IPS-20b (cell line): ENCODE results near the gene MYOM1.

Experiments
- H3K27ac ChIP-seq: one replicate; pipeline ENCODE4 v1.5.1; 2013; ENCODE audit warnings: low read length
- H3K27me3 ChIP-seq: 2 replicates; pipeline ENCODE4 v1.6.1; 2013; ENCODE audit warnings: mild to moderate bottlenecking, low read length, inconsistent platforms; ENCODE audit not compliant: insufficient read depth
- H3K36me3 ChIP-seq: 2 replicates; pipeline ENCODE4 v1.6.1; 2013; ENCODE audit warnings: low read depth, mild to moderate bottlenecking, inconsistent platforms, low read length, moderate library complexity; ENCODE audit not compliant: insufficient read depth
- H3K4me1 ChIP-seq: 2 replicates; pipeline ENCODE4 v1.6.1; 2013; ENCODE audit warnings: mild to moderate bottlenecking, control low read depth, inconsistent platforms, low read length, moderate library complexity; ENCODE audit not compliant: insufficient read depth
- H3K4me3 ChIP-seq: 2 replicates; pipeline ENCODE4 v1.5.1; 2013; ENCODE audit warnings: mild to moderate bottlenecking, low read length, inconsistent platforms
- H3K9ac ChIP-seq: 2 replicates; pipeline ENCODE4 v1.6.1; 2013; ENCODE audit warnings: low read depth, mild to moderate bottlenecking, inconsistent platforms, low read length, moderate library complexity
- H3K9me3 ChIP-seq: 2 replicates; pipeline ENCODE4 v1.6.1; 2013; ENCODE audit warnings: mild to moderate bottlenecking, low read depth, low read length, inconsistent platforms; ENCODE audit not compliant: insufficient read depth

The MYOM1 gene

GRCh38 chr18:3219631-3220335 lies at the start of gene MYOM1:
TSS of gene MYOM1 (minus strand) at chr18:3219968. CDS start at chr18:3215223, 4,745 bp downstream.
- Histone ChIP-seq H3K4me3 (no peak within 1 kb of the TSS), H3K27me3 (no peaks in the 10 kb centered on the region), H3K27ac (no peak within 1 kb of the TSS)

GRCh38 chr18:3269241-3269913 lies 49.6 kb upstream of the MYOM1 start:
- Histone ChIP-seq H3K4me1 (peaks cover 12% of the 10 kb centered on the region), H3K9ac (no peak overlapping the region), H3K9me3 (no peaks in the 10 kb centered on the region), H3K4me3 (no peak overlapping the region), H3K27me3 (no peaks in the 10 kb centered on the region), H3K27ac (no peak overlapping the region), H3K36me3 (peaks cover 19% of the 10 kb centered on the region)

More at GRCh38 chr18:3219631-3220335, at the start of gene MYOM1:
- no peaks in the 10 kb centered on the region for H3K9me3 ChIP-seq
- no peaks in the 10 kb centered on the region for H3K36me3 ChIP-seq
- no peaks in the 10 kb centered on the region for H3K4me1 ChIP-seq
- H3K9ac ChIP-seq, result 0 out of 2 replicates have a peak within 1 kb of the TSS, but pooled peaks have one; percentile 18

- Histone ChIP-seq H3K27ac (no peak overlapping the region), H3K36me3 (peaks cover 9% of the 10 kb centered on the region), H3K4me3 (no peak overlapping the region), H3K27me3 (no peaks in the 10 kb centered on the region), H3K9ac (no peak overlapping the region), H3K9me3 (no peaks in the 10 kb centered on the region), H3K4me1 (peaks cover 14% of the 10 kb centered on the region)
Measured at GRCh38 chr18:3268306-3268705, 48.5 kb upstream of the MYOM1 start.

- no peaks in the 10 kb centered on the region for H3K36me3 ChIP-seq
- no peak overlapping the region for H3K27ac ChIP-seq
- H3K4me3 ChIP-seq, result no peak overlapping the region
- no peaks in the 10 kb centered on the region for H3K9me3 ChIP-seq
- no peaks in the 10 kb centered on the region for H3K27me3 ChIP-seq
- peaks cover 14% of the 10 kb centered on the region for H3K4me1 ChIP-seq
- no peak overlapping the region for H3K9ac ChIP-seq
Measured at GRCh38 chr18:3266062-3266608, 46.4 kb upstream of the MYOM1 start.

- Histone ChIP-seq H3K4me3 (no peak overlapping the region), H3K27me3 (no peaks in the 10 kb centered on the region), H3K9me3 (no peaks in the 10 kb centered on the region), H3K9ac (no peak overlapping the region), H3K27ac (no peak overlapping the region), H3K36me3 (no peaks in the 10 kb centered on the region), H3K4me1 (peaks cover 18% of the 10 kb centered on the region)
Measured at GRCh38 chr18:3265564-3266033, 45.8 kb upstream of the MYOM1 start.

GRCh38 chr18:3264362-3264761 lies 44.6 kb upstream of the MYOM1 start:
- H3K36me3 ChIP-seq, result no peaks in the 10 kb centered on the region; the same call in 1 of the 2 replicates
- no peak overlapping the region for H3K27ac ChIP-seq
- H3K4me3 ChIP-seq, result no peak overlapping the region

GRCh38 chr18:3263132-3263700 lies 43.4 kb upstream of the MYOM1 start:
- H3K36me3 ChIP-seq, result peaks cover 9% of the 10 kb centered on the region; the same call in 1 of the 2 replicates
- no peaks in the 10 kb centered on the region for H3K9me3 ChIP-seq
- H3K27ac ChIP-seq, result no peak overlapping the region
- no peaks in the 10 kb centered on the region for H3K27me3 ChIP-seq
- H3K9ac ChIP-seq, result peak overlapping the region; percentile 86; the same call in 1 of the 2 replicates
- H3K4me3 ChIP-seq, result peak overlapping the region; percentile 75
- peaks cover 13% of the 10 kb centered on the region for H3K4me1 ChIP-seq

More at GRCh38 chr18:3264362-3264761, 44.6 kb upstream of the MYOM1 start:
- H3K9ac ChIP-seq, result no peak overlapping the region
- peaks cover 18% of the 10 kb centered on the region for H3K4me1 ChIP-seq
- H3K27me3 ChIP-seq, result no peaks in the 10 kb centered on the region
- no peaks in the 10 kb centered on the region for H3K9me3 ChIP-seq

- peaks cover 17% of the 10 kb centered on the region; the same call in 1 of the 2 replicates for H3K36me3 ChIP-seq
- no peak overlapping the region for H3K27ac ChIP-seq
- H3K9me3 ChIP-seq, result no peaks in the 10 kb centered on the region
- peaks cover 14% of the 10 kb centered on the region for H3K4me1 ChIP-seq
- peak overlapping the region; percentile 86; the same call in 1 of the 2 replicates for H3K9ac ChIP-seq
- no peaks in the 10 kb centered on the region for H3K27me3 ChIP-seq
- peak overlapping the region; percentile 75 for H3K4me3 ChIP-seq
Measured at GRCh38 chr18:3262234-3263131, 42.7 kb upstream of the MYOM1 start.

- Histone ChIP-seq H3K4me3 (peak within 1 kb of the TSS; percentile 75), H3K4me1 (peaks cover 20% of the 10 kb centered on the region), H3K27me3 (no peaks in the 10 kb centered on the region), H3K27ac (peak within 1 kb of the TSS; percentile 75), H3K36me3 (peaks cover 25% of the 10 kb centered on the region), H3K9me3 (no peaks in the 10 kb centered on the region), H3K9ac (peak within 1 kb of the TSS; percentile 86)
Measured at GRCh38 chr18:3261373-3262233, 41.8 kb upstream of the MYOM1 start, which contains the start of gene MYL12B. TSS of gene MYL12B (plus strand) at chr18:3262133. CDS start at chr18:3272899, 10,766 bp downstream.

GRCh38 chr18:3260995-3261372 lies 41.2 kb upstream of the MYOM1 start:
- H3K27me3 ChIP-seq, result no peaks in the 10 kb centered on the region

More at GRCh38 chr18:3260995-3261372, 41.2 kb upstream of the MYOM1 start:
- Histone ChIP-seq H3K9ac (peak overlapping the region; percentile 86), H3K27ac (peak overlapping the region; percentile 75), H3K36me3 (peaks cover 32% of the 10 kb centered on the region), H3K9me3 (no peaks in the 10 kb centered on the region), H3K4me1 (peaks cover 23% of the 10 kb centered on the region), H3K4me3 (peak overlapping the region; percentile 75)
